ENCODE data around the gene FAM83F.

FAM83F gene

GRCh38 chr22:39995393-39996252 is 869 bp downstream of the FAM83F start:
- H3K4me3 ChIP-seq = no peak overlapping the region
- no peak overlapping the region for H3K9ac ChIP-seq (ENCODE audit: insufficient read length)
- no peaks in the 10 kb centered on the region for H3K9me3 ChIP-seq (ENCODE audit: low read depth, low read length)
- DNase-seq (ENCODE audit: low read depth, low spot score) = no peak
- no peak overlapping the region for H3K27ac ChIP-seq
- H3K36me3 ChIP-seq (ENCODE audit: insufficient read depth, low read length) = no peaks in the 10 kb centered on the region
- TF ChIP-seq POLR2AphosphoS5 (IDR thresholded peaks at IDR 0.05; ENCODE audit: borderline replicate concordance, low read depth, low read length) (no peak), FOXP2 (optimal IDR thresholded peaks at IDR 0.05; ENCODE audit: control extremely low read depth, extremely low read length, insufficient read depth) (no peak), EZH2 (IDR thresholded peaks at IDR 0.05) (no peak)

- Histone ChIP-seq H3K4me3 (no peak overlapping the region), H3K9ac (ENCODE audit: insufficient read length) (no peak overlapping the region), H3K27ac (no peak overlapping the region), H3K9me3 (ENCODE audit: low read depth, low read length) (no peaks in the 10 kb centered on the region), H3K36me3 (ENCODE audit: insufficient read depth, low read length) (no peaks in the 10 kb centered on the region)
- DNase-seq (ENCODE audit: low read depth, low spot score) = no peak
- TF ChIP-seq FOXP2 (optimal IDR thresholded peaks at IDR 0.05; ENCODE audit: control extremely low read depth, extremely low read length, insufficient read depth) (no peak), EZH2 (IDR thresholded peaks at IDR 0.05) (no peak), POLR2AphosphoS5 (IDR thresholded peaks at IDR 0.05; ENCODE audit: borderline replicate concordance, low read depth, low read length) (no peak)
These were observed 2.0 kb downstream of the FAM83F start for GRCh38 chr22:39996732-39997131.

GRCh38 chr22:39997421-39997820 is 2.7 kb downstream of the FAM83F start:
- H3K9me3 ChIP-seq (ENCODE audit: low read depth, low read length) = no peaks in the 10 kb centered on the region
- no peak overlapping the region for H3K4me3 ChIP-seq
- no peak overlapping the region for H3K27ac ChIP-seq
- no peak for DNase-seq (ENCODE audit: low read depth, low spot score)
- no peak overlapping the region for H3K9ac ChIP-seq (ENCODE audit: insufficient read length)
- TF ChIP-seq POLR2AphosphoS5 (IDR thresholded peaks at IDR 0.05; ENCODE audit: borderline replicate concordance, low read depth, low read length) = no peak
- no peak for TF ChIP-seq EZH2 (IDR thresholded peaks at IDR 0.05)
- TF ChIP-seq FOXP2 (optimal IDR thresholded peaks at IDR 0.05; ENCODE audit: control extremely low read depth, extremely low read length, insufficient read depth) = no peak
- H3K36me3 ChIP-seq (ENCODE audit: insufficient read depth, low read length) = no peaks in the 10 kb centered on the region

GRCh38 chr22:39997939-39998726 is 3.4 kb downstream of the FAM83F start:
- Histone ChIP-seq H3K9me3 (ENCODE audit: low read depth, low read length) (no peaks in the 10 kb centered on the region), H3K9ac (ENCODE audit: insufficient read length) (no peak overlapping the region), H3K4me3 (no peak overlapping the region), H3K27ac (no peak overlapping the region), H3K36me3 (ENCODE audit: insufficient read depth, low read length) (no peaks in the 10 kb centered on the region)
- TF ChIP-seq FOXP2 (optimal IDR thresholded peaks at IDR 0.05; ENCODE audit: control extremely low read depth, extremely low read length, insufficient read depth) = no peak
- TF ChIP-seq EZH2 (IDR thresholded peaks at IDR 0.05) = no peak
- TF ChIP-seq POLR2AphosphoS5 (IDR thresholded peaks at IDR 0.05; ENCODE audit: borderline replicate concordance, low read depth, low read length) = no peak
- DNase-seq (ENCODE audit: low read depth, low spot score) = no peak

GRCh38 chr22:39999144-39999757 is 4.5 kb downstream of the FAM83F start:
- Histone ChIP-seq H3K4me3 (no peak overlapping the region), H3K27ac (peak overlapping the region; percentile 37; the same call in 1 of the 2 replicates), H3K9me3 (ENCODE audit: low read depth, low read length) (no peaks in the 10 kb centered on the region), H3K9ac (ENCODE audit: insufficient read length) (no peak overlapping the region), H3K36me3 (ENCODE audit: insufficient read depth, low read length) (no peaks in the 10 kb centered on the region)
- TF ChIP-seq EZH2 (IDR thresholded peaks at IDR 0.05) (no peak), POLR2AphosphoS5 (IDR thresholded peaks at IDR 0.05; ENCODE audit: borderline replicate concordance, low read depth, low read length) (no peak), FOXP2 (optimal IDR thresholded peaks at IDR 0.05; ENCODE audit: control extremely low read depth, extremely low read length, insufficient read depth) (no peak)
- DNase-seq (ENCODE audit: low read depth, low spot score) = no peak

GRCh38 chr22:40000171-40000570 is 5.4 kb downstream of the FAM83F start:
- H3K9me3 ChIP-seq (ENCODE audit: low read depth, low read length) = no peaks in the 10 kb centered on the region
- H3K27ac ChIP-seq = no peak overlapping the region
- no peak for DNase-seq (ENCODE audit: low read depth, low spot score)
- TF ChIP-seq EZH2 (IDR thresholded peaks at IDR 0.05) = no peak
- TF ChIP-seq FOXP2 (optimal IDR thresholded peaks at IDR 0.05; ENCODE audit: control extremely low read depth, extremely low read length, insufficient read depth) = no peak
- no peaks in the 10 kb centered on the region for H3K36me3 ChIP-seq (ENCODE audit: insufficient read depth, low read length)
- no peak overlapping the region for H3K9ac ChIP-seq (ENCODE audit: insufficient read length)
- no peak overlapping the region for H3K4me3 ChIP-seq

GRCh38 chr22:40001106-40001505 is 6.4 kb downstream of the FAM83F start:
- TF ChIP-seq POLR2AphosphoS5 (IDR thresholded peaks at IDR 0.05; ENCODE audit: borderline replicate concordance, low read depth, low read length) (no peak), FOXP2 (optimal IDR thresholded peaks at IDR 0.05; ENCODE audit: control extremely low read depth, extremely low read length, insufficient read depth) (no peak), EZH2 (IDR thresholded peaks at IDR 0.05) (no peak)
- no peak overlapping the region for H3K4me3 ChIP-seq
- H3K36me3 ChIP-seq (ENCODE audit: insufficient read depth, low read length) = no peaks in the 10 kb centered on the region
- H3K9me3 ChIP-seq (ENCODE audit: low read depth, low read length) = no peaks in the 10 kb centered on the region
- no peak overlapping the region for H3K9ac ChIP-seq (ENCODE audit: insufficient read length)
- no peak for DNase-seq (ENCODE audit: low read depth, low spot score)
- no peak overlapping the region for H3K27ac ChIP-seq

All from SK-N-MC (cell line).